Esophagus muscularis mucosa (tissue), 4 donors: ENCODE results near the gene UCHL5. TPM values are rescaled to one million over a fixed set of nuclear protein-coding genes. Genes with fewer than 3 reads are reported as not detected.

Experiments used
- DNase-seq: peaks from one replicate; pipeline ENCODE4 v3.0.0-alpha.2; 2017; ENCODE audit errors: extremely low spot score
- H3K27ac ChIP-seq, 4 donors: fragments of 200-600 bp; sonication (generic); replicated peaks in 1 of 4; 1 replicate in 3 of 4; 2 replicates in 1 of 4; pipeline ENCODE4 v1.5.1; 2016 to 2019; ENCODE audit warnings: mild to moderate bottlenecking in 1 of 4
- H3K27me3 ChIP-seq, 4 donors: fragments of 200-600 bp; sonication (generic); one replicate each; pipeline versions ENCODE4 v1.5.1 to v1.6.0; 2016 to 2019
- H3K36me3 ChIP-seq, 4 donors: fragments of 200-600 bp; sonication (generic); one replicate each; pipeline ENCODE4 v1.5.1; 2016 to 2019
- H3K4me1 ChIP-seq, 4 donors: fragments of 200-600 bp; sonication (generic); one replicate each; pipeline ENCODE4 v1.5.1; 2016 to 2019
- H3K4me3 ChIP-seq, 4 donors: fragments of 200-600 bp; sonication (generic); 1 replicate in 2 of 4; 2 replicates in 2 of 4; pipeline ENCODE4 v1.5.1; 2016 to 2019; ENCODE audit warnings: mild to moderate bottlenecking in 4 of 4, moderate library complexity in 1 of 4
- H3K9me3 ChIP-seq, 4 donors: fragments of 200-600 bp; sonication (generic); 1 replicate in 3 of 4; 2 replicates in 1 of 4; pipeline ENCODE4 v1.5.1; 2016 to 2019
- CTCF ChIP-seq, 3 experiments: fragments of 200-600 bp in 2 of 3; fragments of 450-650 bp in 1 of 3; sonication (generic) in 2 of 3; IDR thresholded peaks; one replicate each; pipeline ENCODE4 v1.5.1; 2017 to 2019; ENCODE audit warnings: antibody characterized with exemption in 3 of 3, mild to moderate bottlenecking in 2 of 3, moderate library complexity in 1 of 3
- EP300 ChIP-seq: sonication (generic); formaldehyde crosslinking; IDR thresholded peaks from one replicate; pipeline ENCODE4 v1.6.1; 2017; ENCODE audit warnings: antibody characterized with exemption
- POLR2A ChIP-seq: fragments of 450-650 bp; IDR thresholded peaks from one replicate; pipeline ENCODE4 v1.6.1; 2017; ENCODE audit warnings: antibody characterized with exemption, moderate library complexity, mild to moderate bottlenecking, low read depth
- POLR2AphosphoS5 ChIP-seq, 2 donors: sonication (generic); formaldehyde crosslinking; IDR thresholded peaks; one replicate each; pipeline ENCODE4 v1.6.1; 2017; ENCODE audit warnings: antibody characterized with exemption in 2 of 2
- WGBS: methylation state at CpG from one replicate; pipeline ENCODE4 v1.1.5; 2018; 5-methylcytosine and 5-hydroxymethylcytosine counted together
- intact Hi-C: fragments of 100-400 bp; cut with DNase I; formaldehyde crosslinking; loops from one replicate; pipeline ENCODE4 v1.15.1; 2023
- total RNA-seq, 4 donors: library from RNA; depleted of rRNA; stranded (reverse); fragments of >200 nt; gene quantifications; one replicate each; pipeline versions ENCODE4 v1.1.0 to v1.2.1, GENCODE V29; 2016

UCHL5 gene
- total RNA-seq, 4 donors from 2014 or later = 24.0 to 33.8 (median 28.8) TPM

DNA sequence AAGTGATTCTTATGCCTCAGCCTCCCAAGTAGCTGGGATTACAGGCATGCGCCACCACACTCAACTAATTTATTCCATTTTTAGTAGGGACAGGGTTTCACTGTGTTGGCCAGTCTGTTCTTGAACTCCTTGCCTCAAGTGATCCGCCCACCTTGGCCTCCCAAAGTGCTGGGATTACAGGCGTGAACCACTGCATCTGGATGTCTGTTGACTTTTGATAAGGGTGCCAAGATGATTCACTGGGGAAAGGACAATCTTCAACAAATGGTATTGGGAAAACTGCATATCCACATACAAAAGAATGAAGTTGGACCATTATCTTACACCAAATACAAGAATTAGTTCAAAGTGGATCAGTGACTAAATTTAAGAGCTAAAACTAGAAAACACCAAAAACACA, 20.0 kb upstream of the UCHL5 start:
- Histone ChIP-seq H3K36me3 (peaks cover 30 to 75% (median 53%) of the 10 kb centered on the region in 4 donors), H3K9me3 (no peaks in the 10 kb centered on the region), H3K27ac (no peak overlapping the region), H3K27me3 (no peaks in the 10 kb centered on the region), H3K4me1 (peaks cover 0 to 5% (median 2%) of the 10 kb centered on the region in 4 donors), H3K4me3 (no peak overlapping the region)
- intact Hi-C loops = no loop called here
- 89% methylated on average over 3 of the region's 3 CpGs for WGBS
- DNase-seq = no peak
- TF ChIP-seq EP300 = no peak
- TF ChIP-seq POLR2AphosphoS5 (IDR thresholded peaks at IDR 0.05) = no peak
- no peak for TF ChIP-seq CTCF (IDR thresholded peaks at IDR 0.05)
- no peak for TF ChIP-seq POLR2A

- H3K4me1 ChIP-seq = peaks cover 0 to 5% (median 2%) of the 10 kb centered on the region in 4 donors
- H3K36me3 ChIP-seq = peaks cover 22 to 69% (median 41%) of the 10 kb centered on the region in 4 donors
- no peak overlapping the region for H3K4me3 ChIP-seq
- no peak overlapping the region for H3K27ac ChIP-seq
- intact Hi-C loops = no loop called here
- no peaks in the 10 kb centered on the region for H3K27me3 ChIP-seq
- no peaks in the 10 kb centered on the region for H3K9me3 ChIP-seq
- DNase-seq = no peak
- TF ChIP-seq CTCF (IDR thresholded peaks at IDR 0.05) (no peak), POLR2AphosphoS5 (IDR thresholded peaks at IDR 0.05) (no peak), POLR2A (no peak), EP300 (no peak)
These were observed 18.8 kb upstream of the UCHL5 start for GRCh38 chr1:193077991-193078390.

DNA sequence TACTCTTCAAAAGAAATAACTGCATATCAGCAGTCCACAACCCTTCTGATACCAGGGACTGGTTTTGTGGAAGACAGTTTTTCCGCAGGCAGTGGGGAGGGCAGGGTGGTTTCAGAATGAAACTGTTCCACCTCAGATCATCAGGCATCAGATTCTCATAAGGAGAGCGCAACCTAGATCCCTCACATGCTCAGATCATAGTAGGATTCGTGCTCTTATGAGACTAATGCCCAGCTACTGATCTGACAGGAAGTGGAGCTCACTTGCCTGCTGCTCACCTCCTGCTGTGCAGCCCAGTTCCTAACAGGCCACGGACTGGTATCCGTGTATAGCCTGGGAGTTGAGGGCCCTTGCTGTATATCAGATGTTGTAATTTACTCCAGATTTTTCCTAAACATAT, 11.8 kb upstream of the UCHL5 start:
- no peak for DNase-seq
- Histone ChIP-seq H3K36me3 (peaks cover 0 to 19% (median 4%) of the 10 kb centered on the region in 4 donors), H3K27ac (no peak overlapping the region), H3K4me3 (no peak overlapping the region), H3K9me3 (no peaks in the 10 kb centered on the region), H3K27me3 (no peaks in the 10 kb centered on the region), H3K4me1 (peaks cover 12 to 50% (median 34%) of the 10 kb centered on the region in 4 donors)
- intact Hi-C loops = no loop called here
- 58% methylated on average over 5 of the region's 5 CpGs for WGBS
- TF ChIP-seq POLR2AphosphoS5 (IDR thresholded peaks at IDR 0.05) (no peak), POLR2A (no peak), EP300 (no peak), CTCF (IDR thresholded peaks at IDR 0.05) (no peak)

- no peak for DNase-seq
- Histone ChIP-seq H3K4me3 (no peak overlapping the region), H3K27me3 (no peaks in the 10 kb centered on the region), H3K4me1 (peaks cover 12 to 46% (median 37%) of the 10 kb centered on the region in 4 donors), H3K27ac (no peak overlapping the region), H3K9me3 (no peaks in the 10 kb centered on the region), H3K36me3 (peaks cover 0 to 19% (median 4%) of the 10 kb centered on the region in 4 donors)
- intact Hi-C loops = no loop called here
- 73% methylated on average over 2 of the region's 2 CpGs for WGBS
- TF ChIP-seq POLR2AphosphoS5 (IDR thresholded peaks at IDR 0.05) = no peak
- TF ChIP-seq CTCF (IDR thresholded peaks at IDR 0.05) = no peak
- no peak for TF ChIP-seq EP300
- TF ChIP-seq POLR2A = no peak
These were observed 11.2 kb upstream of the UCHL5 start for GRCh38 chr1:193070386-193070753.

DNA sequence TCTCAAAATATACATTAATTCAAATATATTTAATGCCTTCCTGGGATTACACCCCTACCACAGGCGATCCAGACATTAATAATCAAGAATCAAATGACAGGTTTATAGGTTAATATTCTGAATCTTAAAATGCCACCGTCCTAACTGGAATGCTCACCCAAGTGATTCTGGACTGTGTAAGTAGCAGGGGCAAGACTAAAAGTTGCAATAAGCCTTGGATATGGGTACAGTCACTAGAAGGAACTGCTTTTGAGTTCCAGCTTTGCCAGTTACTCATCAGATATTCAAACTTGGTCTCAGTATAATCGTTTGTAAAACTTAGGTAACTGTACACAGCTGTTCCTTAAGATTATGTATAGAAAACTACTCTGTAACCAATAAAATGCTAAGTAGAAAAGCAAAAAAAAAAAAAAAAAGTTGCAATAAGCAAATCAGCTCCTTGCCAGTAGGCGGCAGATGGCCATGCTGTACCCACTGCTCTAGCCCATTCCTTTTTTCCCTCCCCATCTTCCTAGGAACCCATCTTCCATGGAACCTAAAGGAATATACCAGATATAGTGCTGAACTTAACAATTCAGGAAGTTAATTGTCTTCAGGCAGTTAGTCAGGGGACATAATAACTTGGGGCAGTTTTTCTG, 10.7 kb upstream of the UCHL5 start:
- DNase-seq = no peak
- intact Hi-C loops = no loop called here
- Histone ChIP-seq H3K27me3 (no peaks in the 10 kb centered on the region), H3K4me1 (peaks cover 12 to 46% (median 39%) of the 10 kb centered on the region in 4 donors), H3K27ac (no peak overlapping the region), H3K36me3 (peaks cover 0 to 19% (median 4%) of the 10 kb centered on the region in 4 donors), H3K4me3 (no peak overlapping the region), H3K9me3 (no peaks in the 10 kb centered on the region)
- TF ChIP-seq POLR2A = no peak
- no peak for TF ChIP-seq CTCF (IDR thresholded peaks at IDR 0.05)
- TF ChIP-seq POLR2AphosphoS5 (IDR thresholded peaks at IDR 0.05) = no peak
- TF ChIP-seq EP300 = no peak
- WGBS = 87% methylated on average over 4 of the region's 4 CpGs
